NK-92 treated with Interleukin-12 subunit alpha and Interleukin-12 subunit beta, amount 100 ng/mL, for 24 hours (cell line): ENCODE data around the gene TNRC6B.
"Not testable (repeated sequence)": the region's sequence is repeated elsewhere in the genome, so short reads cannot be mapped to it uniquely, and the experiment has no call there.

Experiments
- DNase-seq: peaks from one replicate; lab custom pipeline; 2025; lab: John Stamatoyannopoulos, UW

The TNRC6B gene

GRCh38 chr22:40213478-40213877 is 35.8 kb downstream of the TNRC6B start:
- no peak for DNase-seq

- DNase-seq: no peak
These were observed 37.5 kb downstream of the TNRC6B start for GRCh38 chr22:40215266-40215665.

DNA sequence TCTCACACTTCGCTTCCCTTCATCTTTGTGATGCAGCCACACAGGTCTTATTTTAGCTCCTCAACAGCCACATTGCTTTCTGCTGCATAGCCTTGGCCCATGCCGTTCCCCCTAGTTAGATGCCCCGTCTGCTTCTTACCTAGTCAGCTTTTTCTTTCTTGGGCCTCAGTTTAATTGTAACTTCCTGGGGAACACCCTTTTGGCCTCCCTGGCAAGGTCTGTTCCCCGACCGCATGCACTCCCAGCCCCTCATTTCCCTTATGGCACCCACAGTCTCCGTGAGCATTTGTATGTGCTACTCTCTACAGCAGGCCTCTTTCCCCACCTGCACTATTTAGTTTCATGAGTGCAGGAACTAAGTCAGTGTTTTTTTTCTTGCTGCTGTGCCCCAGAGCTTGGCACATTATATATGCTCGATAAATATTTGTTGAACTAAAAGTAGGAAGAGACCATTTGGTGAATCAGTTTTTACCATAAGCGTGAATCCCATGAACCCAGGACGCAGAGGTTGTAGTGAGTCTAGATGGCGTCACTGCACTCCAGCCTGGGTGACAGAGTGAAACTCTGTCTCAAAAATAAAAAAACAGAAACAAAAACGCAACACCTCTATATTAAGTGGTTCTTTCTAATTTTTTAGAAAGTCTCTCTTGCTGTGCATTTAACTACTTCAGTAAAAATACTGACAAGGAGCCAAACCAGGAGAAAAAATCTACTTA is 38.5 kb downstream of the TNRC6B start:
- no peak for DNase-seq

DNA sequence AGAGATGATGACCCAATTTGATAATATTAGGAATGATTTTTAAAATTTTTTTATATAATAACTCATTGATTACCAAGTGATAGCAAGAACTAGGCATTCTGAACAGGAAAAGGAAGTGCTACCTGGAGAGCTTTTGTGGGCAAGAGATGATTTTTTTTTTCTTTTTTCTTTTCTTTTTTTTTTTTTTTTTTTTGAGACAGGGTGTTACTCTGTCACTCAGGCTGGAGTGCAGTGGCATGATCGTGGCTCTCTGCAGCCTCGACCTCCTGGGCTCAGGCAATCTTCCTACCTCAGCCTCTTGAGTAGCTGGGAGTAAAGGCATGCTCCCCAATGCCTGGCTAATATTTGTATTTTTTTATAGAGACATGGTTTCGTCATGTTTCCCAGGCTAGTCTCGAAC is 40.4 kb downstream of the TNRC6B start:
- DNase-seq: no peak

DNA sequence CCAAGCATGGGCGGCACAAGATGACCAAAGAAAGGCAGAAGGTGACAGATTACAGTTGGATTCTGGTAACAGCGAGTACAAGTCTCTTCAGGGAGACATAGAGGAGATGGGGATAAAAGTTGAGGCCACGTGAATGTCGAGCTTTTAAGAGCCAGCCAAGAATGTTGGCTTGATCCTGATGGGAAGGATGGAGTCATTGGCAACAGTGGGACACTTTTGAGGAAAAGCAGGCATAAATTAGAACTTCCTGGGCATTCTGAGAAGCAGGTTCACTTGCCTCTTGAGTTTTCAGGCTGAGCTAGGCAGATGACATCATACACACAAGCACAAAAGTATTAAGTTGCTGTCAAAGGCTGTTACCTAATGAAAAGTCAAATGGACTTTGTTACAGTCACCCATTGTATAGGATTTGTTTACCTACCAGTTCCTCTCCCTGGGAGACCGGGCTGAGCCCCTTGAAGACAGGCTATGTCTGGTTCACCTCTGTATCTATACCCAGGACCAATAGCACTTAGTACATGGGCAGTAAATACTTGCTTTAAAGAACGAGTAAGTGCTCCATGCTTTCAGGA is 41.1 kb downstream of the TNRC6B start:
- DNase-seq: no peak

- no peak for DNase-seq
These were observed 42.8 kb downstream of the TNRC6B start for GRCh38 chr22:40220316-40221054.

DNA sequence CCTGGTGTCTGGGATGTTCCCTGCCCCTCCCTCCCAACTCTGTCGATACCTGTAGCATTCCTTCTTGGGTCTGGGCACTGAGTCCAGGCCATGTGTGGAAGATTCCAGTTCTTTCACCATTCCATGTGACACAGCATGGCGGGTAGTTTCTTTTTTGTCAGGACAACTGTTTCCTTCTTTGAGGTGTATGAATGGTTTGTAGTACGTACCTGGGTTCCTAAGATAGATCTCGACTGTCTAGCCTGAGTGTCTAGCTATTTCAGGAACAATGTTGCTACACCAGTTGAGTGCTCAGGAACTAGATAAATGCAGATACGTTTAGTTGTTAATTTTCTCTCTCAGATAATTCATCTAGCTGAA is 43.3 kb downstream of the TNRC6B start:
- no peak for DNase-seq

- not testable (repeated sequence) for DNase-seq
These were observed 45.3 kb downstream of the TNRC6B start for GRCh38 chr22:40222979-40223378.

DNA sequence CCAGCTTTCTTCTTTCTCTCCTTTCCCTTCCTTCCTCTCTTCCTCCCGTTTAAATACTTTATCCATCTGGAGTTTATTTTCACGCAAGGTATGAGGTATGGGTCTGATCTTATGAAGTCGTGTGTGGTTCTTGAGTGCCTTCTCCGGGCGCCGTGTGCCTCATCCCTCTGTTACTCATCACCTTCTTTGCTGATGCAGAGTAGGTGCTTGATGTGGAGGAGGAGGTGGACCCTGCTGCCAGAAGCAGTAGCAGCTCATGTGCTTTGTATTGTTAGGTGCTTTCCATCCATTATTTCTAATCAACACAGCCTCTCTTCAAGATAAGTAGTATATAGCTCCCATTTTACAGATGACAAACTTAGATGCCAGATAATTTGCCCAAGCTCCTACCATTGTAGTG is 47.0 kb downstream of the TNRC6B start:
- DNase-seq: no peak

DNA sequence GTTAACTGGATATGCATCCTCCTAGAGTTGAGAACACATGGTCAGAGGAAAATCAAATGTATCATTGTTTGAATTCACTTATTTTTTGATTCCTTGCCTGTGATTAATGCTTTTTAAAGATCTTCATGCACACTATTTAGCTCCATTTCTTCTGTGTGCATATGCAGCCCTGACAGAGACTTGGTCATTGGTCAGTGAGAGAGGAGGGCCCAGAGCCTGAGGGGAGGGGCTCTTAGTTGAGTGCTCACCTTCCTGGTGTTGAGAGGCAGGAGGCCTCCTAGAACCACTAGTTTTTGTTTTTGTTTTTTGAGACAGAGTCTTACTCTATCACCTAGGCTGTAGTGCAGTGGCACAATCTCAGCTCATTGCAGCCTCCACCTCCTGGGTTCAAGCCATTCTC is 48.9 kb downstream of the TNRC6B start:
- no peak for DNase-seq

DNA sequence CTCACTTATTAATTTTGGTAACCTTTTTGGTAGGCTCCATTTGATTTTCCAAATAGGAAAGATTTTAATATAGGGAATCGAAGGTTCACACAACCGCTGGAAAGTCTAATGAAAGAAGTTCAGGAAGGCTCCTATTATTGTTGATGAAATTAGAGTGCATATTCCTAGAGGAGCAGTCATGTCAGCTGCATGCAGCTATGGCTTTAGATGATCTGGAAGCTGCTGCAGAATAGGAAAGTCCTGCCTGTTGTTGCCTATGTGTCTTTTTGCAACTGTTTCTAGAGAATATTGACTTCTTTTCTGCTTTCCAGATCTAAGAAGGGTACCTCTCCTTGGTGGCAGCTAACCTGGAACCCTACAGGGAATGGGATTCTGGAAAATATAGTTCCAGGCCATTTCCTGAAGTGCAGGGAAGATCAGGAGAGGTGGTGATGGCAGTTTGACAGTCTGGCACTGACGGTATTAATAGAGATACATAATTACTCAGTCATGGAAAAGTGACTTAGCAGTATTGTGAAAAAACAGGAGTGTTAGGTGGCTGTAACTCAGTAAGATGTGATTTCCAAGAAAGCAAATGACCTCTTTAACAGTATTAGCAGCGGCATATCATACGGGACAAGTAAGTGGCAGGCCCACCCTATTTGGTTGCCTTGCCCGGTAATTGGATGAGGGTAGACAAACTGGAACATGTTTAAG is 54.0 kb downstream of the TNRC6B start:
- DNase-seq: no peak

DNA sequence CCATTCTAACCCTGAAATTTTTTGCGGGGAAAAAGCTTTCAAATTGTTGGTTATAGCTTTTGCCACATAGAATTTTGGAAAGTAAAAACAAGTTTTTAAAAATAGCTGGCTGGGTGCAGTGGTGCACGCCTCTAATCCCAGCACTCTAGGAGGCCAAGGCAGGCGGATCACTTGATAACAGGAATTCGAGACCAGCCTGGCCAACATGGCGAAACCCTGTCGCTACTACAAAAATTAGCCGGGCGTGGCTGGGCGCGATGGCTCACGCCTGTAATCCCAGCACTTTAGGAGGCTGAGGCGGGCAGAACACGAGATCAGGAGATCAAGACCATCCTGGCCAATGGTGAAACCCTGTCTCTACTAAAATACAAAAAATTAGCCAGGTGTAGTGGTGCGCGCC is 54.9 kb downstream of the TNRC6B start:
- DNase-seq: no peak

DNA sequence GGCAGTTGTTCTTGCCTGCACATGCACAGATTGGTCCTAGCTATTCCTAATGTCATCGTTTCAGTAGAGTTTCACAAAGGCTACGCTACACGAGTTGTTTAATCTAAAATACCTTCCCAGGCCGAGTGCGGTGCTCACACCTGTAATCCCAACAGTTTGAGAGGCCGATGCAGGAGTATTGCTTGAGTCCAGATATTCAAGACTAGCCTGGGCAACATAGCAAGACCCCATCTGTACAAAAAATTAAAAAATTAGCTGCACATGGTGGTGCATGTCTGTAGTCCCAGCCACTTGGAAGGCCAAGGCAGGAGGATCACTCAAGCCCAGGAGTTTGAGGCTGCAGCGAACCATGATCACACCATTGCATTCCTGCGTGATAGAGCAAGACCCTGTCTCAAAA is 56.2 kb downstream of the TNRC6B start:
- DNase-seq: no peak

DNA sequence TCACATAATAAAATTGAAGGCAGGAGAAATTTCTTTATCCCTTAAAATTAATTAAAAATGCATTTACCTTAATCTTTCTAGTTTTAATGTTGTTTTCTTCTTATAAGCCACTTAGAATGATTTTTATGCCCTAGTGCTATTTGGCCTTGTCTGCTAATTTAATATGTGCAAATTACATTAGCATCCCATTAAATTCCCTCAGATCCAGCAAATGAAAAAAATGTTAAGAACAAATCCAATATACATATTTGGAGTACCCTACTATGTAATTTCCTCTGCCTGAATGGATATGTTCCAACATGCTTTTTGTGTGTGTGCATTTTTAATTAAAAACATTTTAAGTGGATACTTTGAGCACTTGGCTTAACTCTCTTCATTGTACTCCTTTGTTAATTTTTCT is 56.9 kb downstream of the TNRC6B start:
- no peak for DNase-seq

GRCh38 chr22:40235308-40235707 is 57.6 kb downstream of the TNRC6B start:
- DNase-seq: no peak

DNA sequence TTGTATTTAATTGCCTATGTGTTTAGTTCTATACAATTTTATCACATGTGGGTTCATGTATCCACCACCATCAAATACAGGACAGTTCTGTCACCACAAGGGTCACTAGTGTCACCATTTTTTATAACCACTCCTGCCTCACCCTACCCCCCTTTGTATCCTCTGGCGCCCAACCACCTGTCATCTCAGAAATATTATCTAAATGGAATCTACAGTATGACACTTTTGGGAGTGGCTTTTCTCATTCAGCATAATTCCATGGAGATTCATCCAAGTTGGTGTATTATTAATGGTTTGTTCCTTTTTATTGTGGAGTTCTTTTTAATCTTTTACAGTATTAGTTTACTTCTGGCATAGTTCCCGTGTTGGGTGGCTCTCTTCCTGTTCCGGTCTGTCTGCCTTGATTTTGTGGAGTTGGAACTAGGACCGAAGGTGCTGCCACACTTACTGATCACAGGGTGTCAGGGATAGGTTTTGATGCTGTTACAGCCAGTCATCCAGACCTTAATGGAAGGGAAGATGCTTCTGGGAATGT is 58.5 kb downstream of the TNRC6B start:
- no peak for DNase-seq

- no peak for DNase-seq
These were observed 59.5 kb downstream of the TNRC6B start for GRCh38 chr22:40237241-40237640.

GRCh38 chr22:40237788-40238424 is 60.2 kb downstream of the TNRC6B start:
- no peak for DNase-seq

GRCh38 chr22:40238425-40239344 is 61.0 kb downstream of the TNRC6B start:
- no peak for DNase-seq

DNA sequence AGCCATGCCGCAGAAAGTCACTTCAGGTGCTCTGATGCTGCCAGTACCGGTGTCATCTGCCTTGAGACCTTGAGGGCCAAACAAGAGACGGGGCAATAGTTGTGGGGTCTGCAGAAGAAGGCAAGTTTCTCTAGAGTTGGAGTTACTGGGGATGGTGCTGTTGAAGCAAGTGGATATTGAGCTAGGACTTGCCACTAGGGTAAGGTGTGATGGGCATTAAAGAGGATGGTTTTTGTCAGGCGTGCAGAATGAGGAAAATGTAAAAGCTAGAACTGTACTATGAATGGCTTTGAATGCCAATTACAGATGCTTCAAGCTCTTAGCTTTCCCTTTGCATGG is 61.6 kb downstream of the TNRC6B start:
- no peak for DNase-seq

GRCh38 chr22:40240160-40240559 is 62.4 kb downstream of the TNRC6B start:
- DNase-seq: no peak
